Thyroid gland (tissue), 4 donors: ENCODE measurements around the gene MAPKAPK2.

ENCODE experiments used
- POLR2A ChIP-seq, 2 donors: fragments of 450-650 bp; IDR thresholded peaks; one replicate each; pipeline ENCODE4 v1.6.1; 2017; ENCODE audit warnings: antibody characterized with exemption in 2 of 2, mild to moderate bottlenecking in 2 of 2, moderate library complexity in 1 of 2
- TF ChIP-seq, protein P1 (sequence below), 6 experiments: fragments of 200-600 bp in 3 of 6; fragments of 450-650 bp in 3 of 6; sonication (generic) in 3 of 6; IDR thresholded peaks; one replicate each; pipeline ENCODE4 v1.5.1; 2016 to 2019; ENCODE audit warnings: antibody characterized with exemption in 6 of 6, mild to moderate bottlenecking in 2 of 6, inconsistent platforms in 1 of 6, moderate library complexity in 1 of 6

DNA sequence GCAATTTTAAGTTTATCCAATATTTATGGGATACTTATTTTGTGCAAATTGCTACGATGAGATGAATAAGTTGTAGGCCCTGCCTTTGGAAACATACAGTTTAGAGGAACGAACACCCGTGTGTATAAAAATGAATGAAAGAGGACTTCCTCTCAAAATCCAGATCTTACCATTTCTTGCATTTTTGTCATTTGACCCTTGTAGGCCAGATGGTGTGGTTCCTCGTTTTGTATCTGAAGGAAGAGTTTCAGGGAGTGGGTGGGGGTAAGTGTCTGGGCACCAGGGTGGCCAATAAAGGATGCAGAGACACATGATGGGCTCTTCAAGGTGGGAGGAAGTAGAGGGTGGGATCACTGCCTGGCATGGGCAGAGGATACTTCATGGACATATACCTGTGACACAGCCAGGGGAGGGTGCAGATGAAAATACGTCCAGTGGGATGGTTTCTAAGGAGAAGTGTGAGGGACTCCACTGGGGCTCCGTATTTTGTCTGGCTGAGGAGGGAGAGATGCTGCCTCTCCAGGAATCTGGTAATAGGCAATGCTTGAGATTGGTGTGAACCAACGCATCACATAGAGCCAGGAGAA, 14.4 kb downstream of the MAPKAPK2 start:
- TF ChIP-seq, protein P1, sequence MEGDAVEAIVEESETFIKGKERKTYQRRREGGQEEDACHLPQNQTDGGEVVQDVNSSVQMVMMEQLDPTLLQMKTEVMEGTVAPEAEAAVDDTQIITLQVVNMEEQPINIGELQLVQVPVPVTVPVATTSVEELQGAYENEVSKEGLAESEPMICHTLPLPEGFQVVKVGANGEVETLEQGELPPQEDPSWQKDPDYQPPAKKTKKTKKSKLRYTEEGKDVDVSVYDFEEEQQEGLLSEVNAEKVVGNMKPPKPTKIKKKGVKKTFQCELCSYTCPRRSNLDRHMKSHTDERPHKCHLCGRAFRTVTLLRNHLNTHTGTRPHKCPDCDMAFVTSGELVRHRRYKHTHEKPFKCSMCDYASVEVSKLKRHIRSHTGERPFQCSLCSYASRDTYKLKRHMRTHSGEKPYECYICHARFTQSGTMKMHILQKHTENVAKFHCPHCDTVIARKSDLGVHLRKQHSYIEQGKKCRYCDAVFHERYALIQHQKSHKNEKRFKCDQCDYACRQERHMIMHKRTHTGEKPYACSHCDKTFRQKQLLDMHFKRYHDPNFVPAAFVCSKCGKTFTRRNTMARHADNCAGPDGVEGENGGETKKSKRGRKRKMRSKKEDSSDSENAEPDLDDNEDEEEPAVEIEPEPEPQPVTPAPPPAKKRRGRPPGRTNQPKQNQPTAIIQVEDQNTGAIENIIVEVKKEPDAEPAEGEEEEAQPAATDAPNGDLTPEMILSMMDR (IDR thresholded peaks at IDR 0.05), result no peak
- TF ChIP-seq POLR2A (IDR thresholded peaks at IDR 0.05), result no peak
